G401.6 (cell line): Measurements from ENCODE around the gene RAD51D.
"Not testable (repeated sequence)": the region's sequence is repeated elsewhere in the genome, so short reads cannot be mapped to it uniquely, and the experiment has no call there.

ENCODE experiments used
- FAIRE-seq: peaks from 2 replicates; lab custom pipeline; 2012; peaks lifted over from hg19 to GRCh38; lab: Jason Lieb, UNC

RAD51D gene

GRCh38 chr17:35141681-35142466, 22.2 kb upstream of the RAD51D start, which contains the start of gene NLE1:
TSS of gene NLE1 (minus strand) at chr17:35142303. CDS start at chr17:35142275, 28 bp downstream.
- FAIRE-seq, result no peak

- FAIRE-seq, result no peak
Observed at GRCh38 chr17:35138218-35138617, 18.6 kb upstream of the RAD51D start.

- no peak for FAIRE-seq
Observed at GRCh38 chr17:35135322-35135721, 15.7 kb upstream of the RAD51D start.

- FAIRE-seq, result no peak
Observed at GRCh38 chr17:35132816-35133550, 13.3 kb upstream of the RAD51D start.

- no peak for FAIRE-seq
Observed at GRCh38 chr17:35132099-35132498, 12.4 kb upstream of the RAD51D start.

GRCh38 chr17:35130392-35130791, 10.7 kb upstream of the RAD51D start:
- FAIRE-seq, result no peak

GRCh38 chr17:35129973-35130351, 10.3 kb upstream of the RAD51D start:
- no peak for FAIRE-seq

GRCh38 chr17:35129154-35129972, 9.7 kb upstream of the RAD51D start:
- no peak for FAIRE-seq

GRCh38 chr17:35127751-35128514, 8.3 kb upstream of the RAD51D start:
- FAIRE-seq, result no peak

- FAIRE-seq, result no peak
Observed at GRCh38 chr17:35121315-35121714, 1.7 kb upstream of the RAD51D start, which contains the start of gene FNDC8. TSS of gene FNDC8 (plus strand) at chr17:35121615. CDS start at chr17:35121694, 79 bp downstream.

- FAIRE-seq, result no peak
Observed at GRCh38 chr17:35117984-35118383, 1.7 kb downstream of the RAD51D start.

- FAIRE-seq, result no peak
Observed at GRCh38 chr17:35116845-35117244, 2.8 kb downstream of the RAD51D start.

GRCh38 chr17:35110791-35111190, 8.9 kb downstream of the RAD51D start:
- not testable (repeated sequence) for FAIRE-seq

- FAIRE-seq, result no peak
Observed at GRCh38 chr17:35104844-35105450, 14.7 kb downstream of the RAD51D start.

- no peak for FAIRE-seq
Observed at GRCh38 chr17:35103271-35103670, 16.4 kb downstream of the RAD51D start.

GRCh38 chr17:35101725-35102124, 17.9 kb downstream of the RAD51D start:
- no peak for FAIRE-seq

- FAIRE-seq, result no peak
Observed at GRCh38 chr17:35101036-35101435, 18.6 kb downstream of the RAD51D start.

GRCh38 chr17:35099908-35100307, 19.8 kb downstream of the RAD51D start:
- no peak for FAIRE-seq

GRCh38 chr17:35097776-35098175, 21.9 kb downstream of the RAD51D start:
- no peak for FAIRE-seq

GRCh38 chr17:35095741-35096140, 23.9 kb downstream of the RAD51D start:
- FAIRE-seq, result no peak

- FAIRE-seq, result no peak
Observed at GRCh38 chr17:35094902-35095301, 24.8 kb downstream of the RAD51D start.
